K562 (cell line): ENCODE data around the gene GOLGA2. TPM values are rescaled to one million over a fixed set of nuclear protein-coding genes. Genes with fewer than 3 reads are reported as not detected.

Experiments
- CREB1 ChIP-seq, 2 experiments: sonication (generic) in 1 of 2; formaldehyde crosslinking in 1 of 2; IDR thresholded peaks; 2 replicates each; pipeline versions ENCODE4 v1.6.1 to v1.8.0; 2012 to 2022; ENCODE audit warnings: inconsistent platforms in 1 of 2, mild to moderate bottlenecking in 1 of 2, missing genetic modification reagents in 1 of 2, moderate library complexity in 1 of 2
- E2F4 ChIP-seq: sonication (generic); formaldehyde crosslinking; IDR thresholded peaks from 2 replicates; pipeline ENCODE4 v1.8.0; 2022; ENCODE audit warnings: mild to moderate bottlenecking, low read depth, missing genetic modification reagents
- E2F6 ChIP-seq, 2 experiments: IDR thresholded peaks; 2 replicates each; pipeline ENCODE4 v1.6.1; 2011; ENCODE audit warnings: borderline replicate concordance in 1 of 2, control low read depth in 1 of 2, low read depth in 1 of 2, low read length in 1 of 2, mild to moderate bottlenecking in 1 of 2, mixed read lengths in 1 of 2, moderate library complexity in 1 of 2; ENCODE audit not compliant: insufficient read depth in 1 of 2, insufficient read length in 1 of 2, poor library complexity in 1 of 2, severe bottlenecking in 1 of 2; ENCODE audit errors: extremely low read depth in 1 of 2
- ETV5 ChIP-seq: sonication (generic); formaldehyde crosslinking; IDR thresholded peaks from 2 replicates; pipeline ENCODE4 v1.4.0; 2020; ENCODE audit warnings: low read depth, mild to moderate bottlenecking, missing genetic modification reagents
- IRF9 ChIP-seq: fragments of 450-650 bp; IDR thresholded peaks from 2 replicates; pipeline ENCODE4 v1.6.1; 2016; ENCODE audit warnings: missing biosample characterization, missing genetic modification characterization
- NCOA1 ChIP-seq: fragments of 450-650 bp; IDR thresholded peaks from 2 replicates; pipeline ENCODE4 v1.6.1; 2016; ENCODE audit warnings: low read depth
- NCOA6 ChIP-seq: fragments of 450-650 bp; IDR thresholded peaks from 2 replicates; pipeline ENCODE4 v1.6.1; 2017; ENCODE audit warnings: mild to moderate bottlenecking
- RBM14 ChIP-seq: fragments of 200-400 bp; formaldehyde crosslinking; IDR thresholded peaks from 2 replicates; pipeline ENCODE4 v1.6.1; 2018; ENCODE audit warnings: low read depth, mild to moderate bottlenecking, low read length, moderate library complexity, borderline replicate concordance; ENCODE audit not compliant: insufficient read depth
- SAP30 ChIP-seq: fragments of 200-600 bp; sonication (generic); IDR thresholded peaks from 2 replicates; pipeline ENCODE4 v1.6.1; 2012; ENCODE audit warnings: borderline replicate concordance, low read depth, mild to moderate bottlenecking, moderate library complexity, low read length, control low read depth, inconsistent platforms; ENCODE audit not compliant: insufficient read depth, poor library complexity, severe bottlenecking
- SRSF3 ChIP-seq: fragments of 200-400 bp; formaldehyde crosslinking; IDR thresholded peaks from 2 replicates; pipeline ENCODE4 v1.6.1; 2016; ENCODE audit warnings: mild to moderate bottlenecking, low read length, moderate library complexity; ENCODE audit not compliant: insufficient read depth
- TAF1 ChIP-seq: IDR thresholded peaks from 2 replicates; pipeline ENCODE4 v1.6.1; 2011; ENCODE audit warnings: mild to moderate bottlenecking, low read length, moderate library complexity; ENCODE audit not compliant: insufficient read depth, control insufficient read depth, severe bottlenecking; ENCODE audit errors: extremely low read depth
- UBTF ChIP-seq, 2 experiments: IDR thresholded peaks; 2 replicates each; pipeline ENCODE4 v1.6.1; 2012; ENCODE audit warnings: improper control_type of control experiment in 2 of 2, low read depth in 2 of 2, low read length in 2 of 2, borderline replicate concordance in 1 of 2
- ZNF174 ChIP-seq: fragments of 250-450 bp; sonication (Bioruptor Pico); IDR thresholded peaks from 2 replicates; pipeline ENCODE4 v1.4.0; 2020; ENCODE audit warnings: mild to moderate bottlenecking
- ZNF232 ChIP-seq: sonication (generic); formaldehyde crosslinking; IDR thresholded peaks from 2 replicates; pipeline ENCODE4 v1.8.0; 2022; ENCODE audit warnings: mild to moderate bottlenecking, missing genetic modification reagents
- ZNF311 ChIP-seq: fragments of 250-450 bp; sonication (Bioruptor Pico); IDR thresholded peaks from 2 replicates; pipeline ENCODE4 v1.4.0; 2020; ENCODE audit warnings: mild to moderate bottlenecking, moderate library complexity
- ZNF445 ChIP-seq: fragments of 250-450 bp; sonication (Bioruptor Pico); IDR thresholded peaks from 2 replicates; pipeline ENCODE4 v1.4.0; 2020; ENCODE audit warnings: low read depth, mild to moderate bottlenecking, moderate library complexity
- ZNF76 ChIP-seq: fragments of 250-450 bp; sonication (Bioruptor Pico); IDR thresholded peaks from 2 replicates; pipeline ENCODE4 v1.4.0; 2020; ENCODE audit warnings: mild to moderate bottlenecking, moderate library complexity, borderline replicate concordance
- polyA plus RNA-seq, 8 experiments: library from polyadenylated mRNA; depleted of rRNA in 4 of 8; stranded (reverse) in 5 of 8; unstranded in 3 of 8; fragments of >200 nt; fragmentation: Nextera tagmentation in 2 of 8; fragmentation: Illumina TruSeq in 1 of 8; extraction: Ambion mirVana in 2 of 8; extraction: Trizol in 1 of 8; gene quantifications; 2 replicates each; pipeline versions ENCODE4 v1.2.1 to v1.2.3, GENCODE V29; 2011 to 2014; ENCODE audit warnings: inconsistent platforms in 1 of 8, missing spikeins in 1 of 8
- total RNA-seq, 7 experiments: library from RNA; depleted of rRNA in 6 of 7; stranded (reverse); fragments of >200 nt in 6 of 7; fragmentation: Illumina TruSeq in 2 of 7; extraction: Trizol in 2 of 7; gene quantifications; 2 replicates each; pipeline versions ENCODE4 v1.2.1 to v1.2.3, GENCODE V29; 2011 to 2021; ENCODE audit warnings: low replicate concordance in 1 of 7

GOLGA2 gene
- total and polyA plus RNA-seq, 9 of the 15 experiments (the other 6 are each of a cell fraction or from before 2014, with no cell fraction given) = 15.7 to 138 (median 76.0) TPM

- TF ChIP-seq SAP30 (peak; percentile 76), E2F6 (IDR thresholded peaks at IDR 0.05; ENCODE audit: borderline replicate concordance in 1 of 2, extremely low read depth in 1 of 2, insufficient read depth in 1 of 2, insufficient read length in 1 of 2, low read depth in 1 of 2, low read length in 1 of 2, poor library complexity in 1 of 2, severe bottlenecking in 1 of 2) (peak; percentile 77 to 82), ETV5 (no peak), TAF1 (no peak), SRSF3 (no peak), ZNF445 (no peak), UBTF (IDR thresholded peaks at IDR 0.05; ENCODE audit: borderline replicate concordance in 1 of 2, low read depth in 2 of 2, low read length in 2 of 2) (no peak), ZNF76 (CRISPR knock-in tag) (peak; percentile 77; the same call in 1 of the 2 replicates), NCOA6 (no peak), CREB1 (IDR thresholded peaks at IDR 0.05) (no peak), CREB1 (CRISPR knock-in tag; IDR thresholded peaks at IDR 0.05) (no peak), IRF9 (tag) (no peak), ZNF311 (no peak), ZNF232 (CRISPR knock-in tag) (no peak), NCOA1 (no peak), ZNF174 (CRISPR knock-in tag) (no peak), RBM14 (no peak), E2F4 (CRISPR knock-in tag) (no peak)
Observed at GRCh38 chr9:128250839-128251731, 24.7 kb downstream of the GOLGA2 start (continued).
